SIG-M5 treated with dmso at 0.1 percent for 504 hours (cell line): Measurements from ENCODE around the gene P4HTM.

Experiments used
- DNase-seq: peaks from one replicate; lab custom pipeline; 2025; ENCODE audit not compliant: unreplicated experiment; lab: John Stamatoyannopoulos, UW

Gene P4HTM

DNA sequence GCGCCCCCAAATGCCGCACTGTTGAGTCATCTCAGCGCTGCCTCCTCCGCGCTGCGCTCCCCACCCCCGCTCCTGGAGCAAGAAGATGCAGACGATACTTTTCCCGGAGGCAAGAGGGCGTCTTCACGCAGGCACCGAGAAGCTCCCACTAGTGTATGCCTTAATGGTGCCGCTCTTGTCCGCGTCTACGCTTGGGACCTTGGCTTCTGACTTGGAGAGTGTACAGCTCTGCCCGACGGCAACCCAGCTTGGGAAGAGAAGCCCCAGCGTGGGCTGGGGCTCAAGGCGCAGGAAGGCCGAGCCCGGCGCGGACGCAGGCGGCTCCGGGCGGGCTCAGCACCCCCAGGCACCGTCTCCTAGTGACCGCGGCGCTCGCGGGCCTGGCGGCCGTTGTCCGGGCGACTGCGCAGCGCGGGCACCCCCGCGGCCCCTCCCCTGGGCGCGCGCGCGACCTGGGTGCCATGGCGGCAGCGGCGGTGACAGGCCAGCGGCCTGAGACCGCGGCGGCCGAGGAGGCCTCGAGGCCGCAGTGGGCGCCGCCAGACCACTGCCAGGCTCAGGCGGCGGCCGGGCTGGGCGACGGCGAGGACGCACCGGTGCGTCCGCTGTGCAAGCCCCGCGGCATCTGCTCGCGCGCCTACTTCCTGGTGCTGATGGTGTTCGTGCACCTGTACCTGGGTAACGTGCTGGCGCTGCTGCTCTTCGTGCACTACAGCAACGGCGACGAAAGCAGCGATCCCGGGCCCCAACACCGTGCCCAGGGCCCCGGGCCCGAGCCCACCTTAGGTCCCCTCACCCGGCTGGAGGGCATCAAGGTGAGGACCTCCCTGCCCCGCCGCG is at the start of gene P4HTM:
Gene P4HTM, plus strand, starts transcription at position 446 of the 840 bp plus-strand sequence. Its CDS starts 16 bp downstream, at position 462.
- peak; percentile 88 for DNase-seq

GRCh38 chr3:48945432-48945831 is 44.6 kb upstream of the P4HTM start:
- DNase-seq = no peak

DNA sequence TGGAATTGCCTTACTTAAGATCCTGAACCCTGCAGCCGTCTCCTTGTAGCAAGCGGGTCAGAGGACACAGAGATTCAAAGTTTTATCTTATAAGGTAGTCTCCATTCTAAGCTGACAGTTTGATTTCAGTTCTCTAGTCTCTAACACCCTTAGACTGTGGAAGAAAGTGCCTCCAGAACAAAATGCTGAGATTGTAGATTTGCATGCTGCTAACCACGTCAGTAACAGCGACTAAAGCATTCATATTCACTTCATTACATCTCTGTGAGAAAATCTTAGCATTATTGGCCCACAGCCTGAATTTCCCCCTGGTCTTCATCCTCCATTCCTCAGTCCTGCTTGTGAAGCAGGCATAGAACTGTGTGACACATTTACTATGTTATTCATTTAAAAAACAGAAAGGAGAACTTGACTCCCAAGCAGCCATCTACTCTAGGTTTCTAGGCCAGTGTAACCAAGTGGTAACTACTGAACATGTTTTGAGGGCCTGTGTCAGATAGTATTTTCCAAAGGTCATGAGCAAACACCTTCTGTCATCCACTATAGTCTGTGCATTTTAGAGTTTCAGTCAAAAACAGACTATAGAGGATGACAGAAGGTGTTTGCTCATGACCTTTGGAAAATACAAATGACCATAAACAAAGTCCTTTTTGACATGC is 44.0 kb upstream of the P4HTM start:
- no peak for DNase-seq

GRCh38 chr3:48949376-48949717 is 40.7 kb upstream of the P4HTM start:
- no peak for DNase-seq

DNA sequence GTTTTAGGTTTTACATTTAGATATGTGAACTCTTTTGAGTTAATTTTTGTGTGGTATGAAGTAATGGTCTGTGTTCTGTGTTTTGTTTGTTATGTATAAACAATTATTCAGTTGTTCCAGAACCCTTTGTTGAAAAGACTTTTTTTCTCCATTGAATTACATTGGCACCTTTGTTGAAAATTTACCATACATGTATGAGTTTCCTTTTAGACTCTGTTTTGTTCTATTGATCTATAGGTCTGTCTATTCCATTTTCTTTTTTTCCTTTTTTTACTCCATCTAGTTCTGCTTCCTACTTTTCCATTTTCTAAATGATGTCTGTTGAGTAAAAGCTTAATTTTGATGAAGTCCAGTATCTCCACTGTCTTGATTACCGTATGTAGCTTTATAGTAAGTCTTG is 40.0 kb upstream of the P4HTM start:
- no peak for DNase-seq

- DNase-seq = no peak
These were observed 38.3 kb upstream of the P4HTM start for GRCh38 chr3:48951764-48952163.

- no peak for DNase-seq
These were observed 37.4 kb upstream of the P4HTM start for GRCh38 chr3:48952510-48953118.

- no peak for DNase-seq
These were observed 32.9 kb upstream of the P4HTM start for GRCh38 chr3:48957006-48957705.

DNA sequence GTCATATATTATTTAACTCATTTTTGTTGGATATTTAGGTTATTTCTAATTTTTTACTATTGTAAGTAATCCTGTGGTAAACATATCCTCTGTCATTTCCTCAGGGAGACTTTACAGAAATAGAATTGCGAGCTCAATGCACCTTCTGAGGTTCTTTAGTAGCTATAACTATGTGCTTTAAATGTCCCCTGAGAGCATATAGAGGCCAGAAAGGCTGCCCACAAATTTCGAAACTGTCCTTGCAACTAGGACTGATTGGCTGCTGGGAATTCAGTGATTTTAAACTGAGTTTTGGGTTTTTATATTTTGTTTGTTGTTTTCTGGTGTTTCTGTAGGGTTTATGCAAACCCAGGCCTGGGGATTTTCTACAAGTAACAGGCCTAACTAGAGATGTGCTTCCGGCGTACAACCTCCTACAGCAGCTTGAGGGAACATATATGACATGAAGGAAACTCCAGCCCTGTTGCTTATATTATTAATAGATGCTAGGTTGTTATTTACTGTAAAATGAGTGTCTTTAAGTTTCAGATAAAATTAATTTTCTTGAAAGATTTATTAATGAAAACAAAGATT is 29.1 kb upstream of the P4HTM start:
- DNase-seq = no peak

- DNase-seq = no peak
These were observed 27.7 kb upstream of the P4HTM start for GRCh38 chr3:48962340-48962739.

DNA sequence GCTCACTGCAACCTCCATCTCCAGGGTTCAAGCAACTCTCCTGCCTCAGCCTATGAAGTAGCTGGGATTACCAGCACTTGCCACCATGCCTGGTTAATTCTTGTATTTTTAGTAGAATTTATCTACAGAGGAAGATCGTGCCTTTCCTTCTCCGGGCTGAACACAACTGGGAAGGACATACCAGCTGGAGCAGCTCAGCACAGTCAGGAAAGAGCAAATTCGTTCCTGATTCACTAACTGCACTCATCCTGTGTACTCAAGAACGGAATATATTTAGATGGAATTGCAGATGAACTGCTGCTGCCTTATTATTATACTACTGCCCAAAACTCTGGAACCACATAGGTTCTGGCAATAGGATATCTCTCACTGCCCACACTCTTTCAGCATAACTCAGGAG is 27.1 kb upstream of the P4HTM start:
- no peak for DNase-seq

- no peak for DNase-seq
These were observed 26.4 kb upstream of the P4HTM start for GRCh38 chr3:48963591-48963990.

DNA sequence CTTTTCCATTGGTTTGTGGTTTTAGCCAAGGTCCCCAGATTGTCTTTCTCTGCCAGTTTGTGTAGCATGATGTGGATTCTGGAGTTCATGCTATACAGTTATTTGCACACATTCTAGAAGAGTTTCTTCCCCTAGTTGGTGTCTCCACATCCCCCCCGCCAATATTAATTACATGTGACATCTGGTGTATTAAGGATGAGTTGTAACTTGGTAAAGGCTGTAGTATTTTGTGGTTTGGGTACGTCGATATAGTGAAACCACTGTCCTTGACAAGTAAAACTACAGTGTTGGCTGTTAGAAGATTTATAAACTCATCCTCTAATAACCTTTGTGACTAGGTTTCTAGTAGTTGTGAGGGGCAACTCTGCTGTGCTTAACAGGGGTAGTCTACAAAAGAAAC is 23.7 kb upstream of the P4HTM start:
- no peak for DNase-seq

DNA sequence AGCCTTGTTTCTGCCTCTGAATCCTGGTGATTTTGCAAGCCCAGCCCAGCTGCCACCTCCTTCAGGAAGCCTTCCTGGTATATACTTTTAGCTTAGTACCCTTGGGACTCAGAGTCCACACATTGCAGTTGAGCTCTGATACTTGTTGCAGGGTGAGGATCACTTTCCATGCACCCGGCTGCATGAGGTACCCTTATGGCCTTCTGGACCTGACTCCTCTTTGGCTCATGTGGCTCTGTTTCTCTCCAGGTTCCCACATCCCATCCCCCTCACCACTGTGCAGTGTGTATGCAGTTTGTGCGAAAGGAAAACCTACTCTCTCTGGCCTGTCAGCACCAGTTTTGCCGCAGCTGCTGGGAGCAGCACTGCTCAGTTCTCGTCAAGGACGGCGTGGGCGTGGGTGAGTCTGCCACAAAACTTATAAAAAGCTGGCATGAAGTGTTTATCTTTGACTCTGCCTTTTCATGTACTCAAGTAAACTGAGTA is 23.1 kb upstream of the P4HTM start:
- DNase-seq = no peak

DNA sequence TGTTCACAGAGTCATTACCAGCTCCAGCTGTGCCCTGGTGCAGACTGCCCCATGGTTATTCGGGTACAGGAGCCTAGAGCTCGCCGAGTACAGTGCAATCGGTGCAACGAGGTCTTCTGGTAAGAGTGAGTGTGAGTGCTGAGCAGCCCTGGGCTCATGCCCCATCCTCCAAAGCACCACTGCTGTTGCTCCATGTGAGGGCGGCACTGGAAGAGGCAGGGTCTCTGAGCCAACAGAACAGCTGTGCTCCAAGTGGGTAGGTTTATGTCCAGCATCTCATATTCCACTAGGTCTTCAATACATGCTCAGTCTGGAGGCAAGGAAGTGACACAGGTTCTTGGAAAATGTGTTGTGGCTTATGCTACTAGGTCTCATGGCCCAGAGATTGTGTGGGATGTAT is 19.5 kb upstream of the P4HTM start:
- DNase-seq = no peak

- no peak for DNase-seq
These were observed 15.8 kb upstream of the P4HTM start for GRCh38 chr3:48974076-48974864.

DNA sequence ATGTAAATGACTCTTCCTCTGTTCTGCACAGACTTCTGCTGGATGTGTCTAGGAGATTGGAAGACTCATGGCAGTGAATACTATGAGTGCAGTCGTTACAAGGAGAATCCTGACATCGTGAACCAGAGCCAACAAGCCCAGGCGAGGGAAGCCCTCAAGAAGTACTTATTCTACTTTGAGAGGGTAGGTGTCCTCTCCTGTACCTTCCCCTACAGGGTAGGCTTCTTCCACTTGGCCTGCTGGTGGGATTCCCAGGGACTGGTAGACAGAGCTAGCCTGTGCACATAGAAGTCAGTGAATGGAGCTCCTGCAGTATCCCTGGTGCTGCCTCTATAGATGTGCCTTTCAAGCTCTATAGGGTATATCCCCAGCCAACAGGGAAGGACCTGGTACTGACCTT is 10.6 kb upstream of the P4HTM start:
- no peak for DNase-seq

- DNase-seq = no peak
These were observed 9.7 kb upstream of the P4HTM start for GRCh38 chr3:48980295-48980694.

DNA sequence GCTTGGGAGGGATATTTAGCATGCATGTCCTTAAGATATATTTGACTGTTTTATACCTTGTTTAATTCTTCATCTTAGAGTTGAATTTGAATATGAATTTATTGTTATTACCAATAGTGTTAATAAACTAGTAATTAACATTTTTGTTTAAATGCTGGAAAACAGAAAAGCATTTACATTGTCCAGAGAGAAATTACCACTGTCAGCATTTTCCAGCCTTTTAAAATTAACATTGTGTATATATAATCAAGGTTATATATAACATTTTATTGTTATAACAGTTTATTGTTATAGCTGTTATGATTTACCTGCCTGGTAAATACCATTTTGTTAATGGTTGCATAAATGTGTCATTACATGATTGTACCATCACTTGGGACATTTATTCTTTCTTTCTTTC is 8.0 kb upstream of the P4HTM start:
- DNase-seq = no peak

GRCh38 chr3:48982686-48983085 is 7.4 kb upstream of the P4HTM start:
- no peak for DNase-seq
